Activated naive CD4-positive, alpha-beta T cell treated with anti-CD3 and anti-CD28 coated beads, Interleukin-2, amount 50 U/mL, for 16 hours (primary cell): ENCODE measurements around the gene AMOT.
"Not testable (repeated sequence)": the region's sequence is repeated elsewhere in the genome, so short reads cannot be mapped to it uniquely, and the experiment has no call there.

ENCODE experiments used
- DNase-seq: peaks from one replicate; pipeline ENCODE4 v3.0.0-alpha.2; 2020

Gene AMOT

GRCh38 chrX:112840382-112841113 is at the start of gene AMOT:
AMOT (minus strand) TSS chrX:112840831; CDS start chrX:112823126, 17,705 bp downstream.
- DNase-seq, result peak; percentile 51

GRCh38 chrX:112889400-112889799 is 48.8 kb upstream of the AMOT start:
- DNase-seq, result no peak

GRCh38 chrX:112888916-112889315 is 48.3 kb upstream of the AMOT start:
- no peak for DNase-seq

GRCh38 chrX:112877771-112878173 is 37.1 kb upstream of the AMOT start:
- no peak for DNase-seq

- no peak for DNase-seq
Measured at GRCh38 chrX:112874614-112875013, 34.0 kb upstream of the AMOT start.

- no peak for DNase-seq
Measured at GRCh38 chrX:112874175-112874574, 33.5 kb upstream of the AMOT start.

GRCh38 chrX:112868586-112868985 is 28.0 kb upstream of the AMOT start:
- DNase-seq, result no peak

GRCh38 chrX:112867570-112867969 is 26.9 kb upstream of the AMOT start:
- no peak for DNase-seq

GRCh38 chrX:112866175-112866574 is 25.5 kb upstream of the AMOT start:
- DNase-seq, result no peak

GRCh38 chrX:112865464-112866025 is 24.9 kb upstream of the AMOT start:
- no peak for DNase-seq

GRCh38 chrX:112863850-112864249 is 23.2 kb upstream of the AMOT start:
- DNase-seq, result no peak

- no peak for DNase-seq
Measured at GRCh38 chrX:112857478-112857878, 16.8 kb upstream of the AMOT start.

GRCh38 chrX:112854901-112855300 is 14.3 kb upstream of the AMOT start:
- not testable (repeated sequence) for DNase-seq

GRCh38 chrX:112852851-112853250 is 12.2 kb upstream of the AMOT start:
- no peak for DNase-seq

GRCh38 chrX:112851806-112852205 is 11.2 kb upstream of the AMOT start:
- DNase-seq, result no peak

GRCh38 chrX:112851161-112851779 is 10.6 kb upstream of the AMOT start:
- DNase-seq, result no peak

GRCh38 chrX:112849016-112849415 is 8.4 kb upstream of the AMOT start:
- DNase-seq, result no peak

- DNase-seq, result no peak
Measured at GRCh38 chrX:112846782-112847181, 6.2 kb upstream of the AMOT start.

- DNase-seq, result no peak
Measured at GRCh38 chrX:112846187-112846586, 5.6 kb upstream of the AMOT start.

GRCh38 chrX:112844250-112844649 is 3.6 kb upstream of the AMOT start:
- DNase-seq, result no peak

- no peak for DNase-seq
Measured at GRCh38 chrX:112841820-112842157, 1.2 kb upstream of the AMOT start.

GRCh38 chrX:112841114-112841819 is 636 bp upstream of the AMOT start:
- peak; percentile 72 for DNase-seq

- DNase-seq, result no peak
Measured at GRCh38 chrX:112839856-112840255, 775 bp downstream of the AMOT start.

GRCh38 chrX:112837531-112837930 is 3.1 kb downstream of the AMOT start:
- DNase-seq, result no peak
